AG09319 (cell line): ENCODE results near the gene ANKRD39.
"Not testable (repeated sequence)": the region's sequence is repeated elsewhere in the genome, so short reads cannot be mapped to it uniquely, and the experiment has no call there.

ENCODE experiments used
- DNase-seq: peaks from one replicate; pipeline ENCODE4 v3.0.0-alpha.2; 2010; ENCODE audit warnings: low read depth; ENCODE audit errors: extremely low read depth
- TF ChIP-seq, protein P1 (sequence below): IDR thresholded peaks from 2 replicates; pipeline ENCODE4 v1.5.1; 2011; ENCODE audit warnings: low read depth, mild to moderate bottlenecking, inconsistent platforms, low read length, moderate library complexity

ANKRD39 gene

DNA sequence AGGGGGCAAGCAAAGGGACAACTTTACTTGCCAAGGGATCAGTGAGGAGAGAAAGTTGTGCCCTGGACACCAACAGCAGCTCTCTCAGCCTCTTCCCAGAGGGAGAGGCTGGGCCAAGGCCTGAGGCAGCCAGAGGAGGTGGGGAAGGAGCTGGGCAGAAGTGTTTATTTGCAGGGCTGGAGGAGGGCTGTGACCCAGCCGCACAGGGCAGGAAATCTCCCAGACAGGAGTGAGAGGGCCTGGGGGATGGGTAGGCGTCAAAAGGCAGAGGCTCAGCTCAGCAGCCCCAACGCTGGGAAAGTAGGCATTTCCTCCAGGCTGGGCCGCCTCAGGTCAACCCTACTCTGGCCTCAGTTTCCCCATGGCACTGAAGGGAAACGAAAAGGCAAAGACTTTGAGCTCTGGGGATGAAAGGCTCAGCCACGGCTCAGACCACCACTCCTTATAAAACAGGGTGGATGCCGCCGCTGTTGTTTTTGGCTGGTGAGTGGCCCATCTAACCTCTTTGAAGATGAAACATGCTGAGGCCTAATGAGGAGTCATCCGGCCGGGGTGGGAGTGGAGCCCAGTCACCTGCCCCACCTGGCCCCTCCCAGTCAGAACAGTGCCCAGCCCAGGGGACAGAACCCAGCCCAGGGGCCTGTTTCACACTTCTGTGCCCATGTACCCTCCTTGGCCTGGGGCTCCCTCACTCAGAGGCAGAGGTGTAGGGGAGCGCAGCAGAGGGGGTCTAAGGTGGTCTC, 33.9 kb upstream of the ANKRD39 start:
- TF ChIP-seq, protein P1, sequence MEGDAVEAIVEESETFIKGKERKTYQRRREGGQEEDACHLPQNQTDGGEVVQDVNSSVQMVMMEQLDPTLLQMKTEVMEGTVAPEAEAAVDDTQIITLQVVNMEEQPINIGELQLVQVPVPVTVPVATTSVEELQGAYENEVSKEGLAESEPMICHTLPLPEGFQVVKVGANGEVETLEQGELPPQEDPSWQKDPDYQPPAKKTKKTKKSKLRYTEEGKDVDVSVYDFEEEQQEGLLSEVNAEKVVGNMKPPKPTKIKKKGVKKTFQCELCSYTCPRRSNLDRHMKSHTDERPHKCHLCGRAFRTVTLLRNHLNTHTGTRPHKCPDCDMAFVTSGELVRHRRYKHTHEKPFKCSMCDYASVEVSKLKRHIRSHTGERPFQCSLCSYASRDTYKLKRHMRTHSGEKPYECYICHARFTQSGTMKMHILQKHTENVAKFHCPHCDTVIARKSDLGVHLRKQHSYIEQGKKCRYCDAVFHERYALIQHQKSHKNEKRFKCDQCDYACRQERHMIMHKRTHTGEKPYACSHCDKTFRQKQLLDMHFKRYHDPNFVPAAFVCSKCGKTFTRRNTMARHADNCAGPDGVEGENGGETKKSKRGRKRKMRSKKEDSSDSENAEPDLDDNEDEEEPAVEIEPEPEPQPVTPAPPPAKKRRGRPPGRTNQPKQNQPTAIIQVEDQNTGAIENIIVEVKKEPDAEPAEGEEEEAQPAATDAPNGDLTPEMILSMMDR = no peak
- no peak for DNase-seq

DNA sequence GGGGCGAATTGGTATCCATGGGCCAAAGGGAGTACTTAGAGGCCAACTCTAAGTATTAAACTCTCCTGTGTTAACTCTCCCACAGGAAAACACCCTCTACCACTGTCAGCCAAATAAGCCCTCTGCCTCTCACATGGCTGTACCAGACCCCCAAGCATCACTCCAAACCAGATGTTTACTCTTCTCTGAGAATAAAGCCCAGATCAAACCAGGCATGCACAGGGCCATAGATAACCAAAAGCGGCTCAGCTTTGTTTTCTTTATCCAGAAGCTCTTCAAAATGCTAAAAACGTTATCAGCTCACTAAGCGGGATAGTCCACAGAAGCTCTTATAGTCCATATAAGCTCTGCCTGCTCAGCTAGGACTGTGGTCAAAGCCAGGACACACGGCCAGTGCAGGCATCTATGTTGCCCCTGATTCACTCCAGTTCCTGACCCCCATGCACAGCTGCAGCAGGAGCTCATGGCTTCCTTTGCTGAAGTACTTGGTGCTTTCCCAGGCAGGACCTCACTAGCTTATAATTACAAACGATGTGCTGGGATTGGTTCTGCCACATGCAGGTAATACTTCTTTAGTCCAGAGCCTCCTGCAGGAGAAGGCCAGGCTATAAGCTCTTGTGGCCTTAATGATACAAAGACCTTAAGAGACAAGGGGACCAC, 33.0 kb upstream of the ANKRD39 start:
- DNase-seq = no peak
- TF ChIP-seq, protein P1 = no peak

DNA sequence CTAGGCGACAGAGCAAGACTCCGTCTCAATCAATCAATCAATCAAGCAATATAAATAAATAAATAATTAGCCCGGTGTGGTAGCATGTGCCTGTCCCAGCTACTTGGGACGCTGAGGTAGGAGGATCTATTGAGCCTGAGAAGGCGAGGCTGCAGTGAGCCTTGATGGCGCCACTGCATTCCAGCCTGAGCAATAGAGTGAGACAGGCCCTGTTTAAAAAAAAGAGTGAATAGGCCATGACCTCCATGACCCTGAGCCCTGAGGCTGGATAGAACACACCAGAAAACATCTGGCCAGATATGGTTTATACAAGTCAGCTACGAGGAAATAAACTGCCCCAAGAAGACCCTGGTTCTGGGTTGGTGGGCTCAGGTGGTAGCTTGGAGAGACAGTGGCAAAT, 32.4 kb upstream of the ANKRD39 start:
- DNase-seq = no peak
- TF ChIP-seq, protein P1 = no peak

DNA sequence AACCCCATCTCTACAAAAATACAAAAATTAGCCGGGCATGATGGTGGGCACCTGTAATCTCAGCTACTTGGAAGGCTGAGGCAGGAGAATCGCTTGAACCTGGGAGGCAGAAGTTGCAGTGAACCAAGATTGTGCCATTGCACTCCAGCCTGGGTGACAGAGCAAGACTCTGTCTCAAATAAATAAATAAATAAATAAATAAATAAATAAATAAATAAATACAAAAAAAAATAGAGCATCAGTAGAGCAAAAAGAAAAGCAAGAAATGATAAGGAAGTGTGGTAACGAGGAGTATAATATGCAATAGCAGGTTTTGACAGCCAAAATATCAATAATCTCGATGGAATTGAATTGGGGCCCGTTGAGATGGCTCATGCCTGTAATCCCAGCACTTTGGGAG, 31.7 kb upstream of the ANKRD39 start:
- not testable (repeated sequence) for DNase-seq

DNA sequence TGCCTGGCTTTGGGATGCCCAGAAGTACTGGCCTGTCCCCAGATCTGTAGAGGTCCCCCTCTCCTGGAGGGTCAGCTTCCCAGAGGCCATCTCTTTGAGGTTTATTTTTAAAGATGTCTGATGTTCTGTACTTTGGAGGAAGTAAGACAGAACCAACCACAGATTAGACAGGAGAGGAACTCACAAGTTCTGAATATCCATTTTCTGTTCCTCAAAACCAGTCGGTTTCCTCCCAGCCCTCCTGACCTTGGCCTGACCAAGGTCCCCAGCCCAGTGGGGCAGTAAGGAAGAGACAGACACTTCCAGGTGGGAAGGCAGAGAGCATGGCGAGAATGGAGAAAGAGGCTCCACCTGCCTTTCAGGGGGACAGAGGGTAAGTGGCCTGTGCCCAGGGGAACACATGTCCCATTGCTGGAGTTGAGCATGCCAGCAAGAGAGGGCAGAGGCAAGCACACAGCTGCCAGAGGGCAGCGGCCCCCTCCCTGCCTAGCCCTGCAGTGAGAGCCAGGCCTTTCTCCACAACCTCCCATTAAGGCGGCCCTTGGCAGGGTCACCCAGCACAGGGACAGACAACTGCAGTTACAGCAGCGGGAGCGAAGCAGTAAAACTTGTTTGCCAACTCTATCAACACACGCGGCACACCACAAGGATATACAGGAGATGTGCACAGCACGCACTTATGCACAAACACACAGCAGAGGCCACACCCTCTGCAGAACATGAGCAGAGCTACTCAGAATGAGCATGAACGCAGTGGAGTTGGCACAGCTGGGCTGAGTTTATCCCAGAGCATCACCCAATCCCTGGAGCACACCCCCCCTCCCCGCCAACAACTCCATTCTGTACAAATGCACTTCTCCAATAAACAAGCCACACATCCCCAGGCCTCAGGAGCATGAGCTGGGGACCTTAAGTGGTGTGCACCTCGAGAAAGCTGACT, 30.5 kb upstream of the ANKRD39 start:
- TF ChIP-seq, protein P1 = no peak
- DNase-seq = no peak

DNA sequence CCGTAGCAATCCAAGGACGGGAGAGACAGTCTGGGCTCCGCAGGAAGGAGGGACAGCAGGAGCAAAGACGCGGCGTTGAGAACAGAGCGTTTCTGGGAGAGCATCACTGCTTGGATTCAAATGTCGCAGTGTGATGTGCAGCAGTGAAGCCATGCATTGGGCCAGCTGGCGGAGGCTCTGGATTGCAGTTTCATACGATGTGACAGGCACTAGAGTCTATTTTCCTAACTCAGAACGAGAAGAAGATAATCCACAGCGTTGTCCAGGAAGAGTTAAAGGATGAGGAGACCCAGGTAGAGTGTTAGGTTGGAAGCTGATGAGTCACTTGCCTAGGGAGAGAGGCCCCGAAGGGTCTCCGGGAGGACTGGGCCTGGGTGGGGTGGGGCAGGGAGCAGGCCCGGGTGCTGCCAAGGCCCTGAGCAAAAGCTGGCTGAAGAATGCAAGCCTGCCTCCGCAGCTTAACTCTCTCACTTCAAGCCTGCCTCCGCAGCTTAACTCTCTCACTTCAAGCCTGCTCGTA, 29.7 kb upstream of the ANKRD39 start:
- DNase-seq = no peak
- TF ChIP-seq, protein P1 = no peak

DNA sequence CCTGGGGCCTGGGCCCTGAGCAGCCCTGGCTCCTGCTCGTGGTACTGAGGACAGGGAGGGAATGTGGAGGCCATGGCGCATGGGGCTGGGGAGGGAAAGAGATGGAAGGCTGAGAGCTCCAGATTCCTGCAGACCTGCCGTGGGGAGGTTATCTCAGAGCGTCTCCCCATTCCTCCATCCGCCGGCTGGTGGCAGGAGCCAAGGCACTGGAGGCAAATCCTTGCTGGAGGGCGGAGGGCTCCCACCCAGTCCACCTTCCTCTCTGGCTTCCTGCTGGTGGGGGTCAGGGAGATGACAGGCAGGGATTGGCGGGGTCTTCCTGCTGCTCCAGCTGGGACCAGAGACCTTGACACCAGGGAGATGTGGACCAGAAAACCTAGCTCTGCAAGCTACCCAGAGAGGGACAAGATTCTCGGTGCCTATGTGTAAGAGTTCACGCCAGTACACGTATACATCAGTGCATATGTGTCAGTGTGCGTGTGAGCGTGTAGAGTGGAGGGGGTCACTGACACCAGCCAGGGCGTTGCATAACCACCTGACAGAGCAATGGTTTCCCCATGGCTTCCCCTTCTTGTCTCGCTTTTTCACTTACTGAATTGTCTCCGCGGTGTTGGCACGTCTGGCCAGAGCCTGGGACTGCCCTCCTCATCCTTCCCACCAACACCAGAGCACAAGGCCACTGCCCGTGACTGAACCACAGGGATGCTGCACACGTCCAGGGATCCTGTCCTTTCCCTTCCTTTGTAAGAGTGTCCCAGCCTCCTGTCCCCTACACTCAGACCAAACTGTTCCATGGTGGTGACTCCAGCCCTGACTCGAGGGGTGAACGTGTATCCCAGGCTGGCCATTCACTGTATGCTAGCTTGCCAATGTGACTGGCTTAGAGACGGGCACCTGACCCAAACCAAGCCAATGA, 27.9 kb upstream of the ANKRD39 start:
- DNase-seq = no peak
- TF ChIP-seq, protein P1 = no peak
